Neural crest cell (in vitro differentiated cells): ENCODE results near the gene EDNRB. TPM values are rescaled to one million over a fixed set of nuclear protein-coding genes. Genes with fewer than 3 reads are reported as not detected.
A peak's percentile ranks its signal among the peaks of the same experiment; 100 is the strongest.

Source experiments
- DNase-seq: peaks from one replicate; pipeline ENCODE4 v3.0.0; 2021; ENCODE audit warnings: low read depth, mixed read lengths, low spot score
- H3K27ac Mint-ChIP-seq: one replicate; pipeline ENCODE4 v1.8.0; 2021; ENCODE audit warnings: mild to moderate bottlenecking, mixed read lengths; ENCODE audit not compliant: unreplicated experiment
- H3K27me3 Mint-ChIP-seq: 2 replicates; pipeline ENCODE4 v1.8.0; 2021; ENCODE audit warnings: low read depth, mild to moderate bottlenecking, mixed read lengths
- H3K36me3 Mint-ChIP-seq: 2 replicates; pipeline ENCODE4 v1.8.0; 2021; ENCODE audit warnings: low read depth, mild to moderate bottlenecking, mixed read lengths
- H3K4me1 Mint-ChIP-seq: 2 replicates; pipeline ENCODE4 v1.8.0; 2021; ENCODE audit warnings: mixed read lengths
- H3K4me3 Mint-ChIP-seq: one replicate; pipeline ENCODE4 v1.8.0; 2021; ENCODE audit warnings: mild to moderate bottlenecking, mixed read lengths
- H3K9me3 Mint-ChIP-seq: 2 replicates; pipeline ENCODE4 v1.8.0; 2021; ENCODE audit warnings: mixed read lengths
- total RNA-seq: library from RNA; stranded (reverse); gene quantifications from 2 replicates; pipeline ENCODE4 v1.2.1, GENCODE V29; 2021
- TF ChIP-seq, protein P1 (sequence below): fragments of 200-600 bp; sonication (generic); conservative IDR thresholded peaks from 2 replicates; pipeline ENCODE4 v1.5.0; 2021; ENCODE audit warnings: antibody characterized with exemption, mild to moderate bottlenecking

Gene EDNRB
- total RNA-seq, 1 donor from 2014 or later = 27.9 TPM

DNA sequence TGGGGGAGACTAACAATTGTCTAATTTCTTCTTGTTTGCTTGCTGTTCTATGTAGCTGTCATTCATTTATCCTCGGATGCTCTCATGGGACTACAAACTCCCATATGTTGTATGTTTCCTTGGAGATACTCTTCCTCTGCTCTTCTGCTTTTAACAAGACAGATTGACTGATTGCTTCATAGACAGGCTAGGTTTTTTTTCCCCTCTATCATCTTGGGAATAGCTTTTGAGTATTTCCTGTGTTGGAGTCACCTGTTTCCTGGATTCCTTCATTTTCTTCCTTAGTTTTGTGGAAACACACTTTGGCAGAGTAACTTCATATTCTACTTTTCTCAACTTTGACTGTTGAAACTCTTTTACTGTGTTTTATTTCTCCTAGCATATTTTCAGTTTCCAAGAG lies 27.6 kb downstream of the EDNRB start:
- Mint-ChIP-seq H3K9me3 (peaks cover 13% of the 10 kb centered on the region), H3K4me3 (no peak overlapping the region), H3K4me1 (peaks cover 42% of the 10 kb centered on the region), H3K27me3 (no peaks in the 10 kb centered on the region), H3K27ac (peak overlapping the region; percentile 46), H3K36me3 (peaks cover 6% of the 10 kb centered on the region)
- no peak for DNase-seq
- TF ChIP-seq, protein P1, sequence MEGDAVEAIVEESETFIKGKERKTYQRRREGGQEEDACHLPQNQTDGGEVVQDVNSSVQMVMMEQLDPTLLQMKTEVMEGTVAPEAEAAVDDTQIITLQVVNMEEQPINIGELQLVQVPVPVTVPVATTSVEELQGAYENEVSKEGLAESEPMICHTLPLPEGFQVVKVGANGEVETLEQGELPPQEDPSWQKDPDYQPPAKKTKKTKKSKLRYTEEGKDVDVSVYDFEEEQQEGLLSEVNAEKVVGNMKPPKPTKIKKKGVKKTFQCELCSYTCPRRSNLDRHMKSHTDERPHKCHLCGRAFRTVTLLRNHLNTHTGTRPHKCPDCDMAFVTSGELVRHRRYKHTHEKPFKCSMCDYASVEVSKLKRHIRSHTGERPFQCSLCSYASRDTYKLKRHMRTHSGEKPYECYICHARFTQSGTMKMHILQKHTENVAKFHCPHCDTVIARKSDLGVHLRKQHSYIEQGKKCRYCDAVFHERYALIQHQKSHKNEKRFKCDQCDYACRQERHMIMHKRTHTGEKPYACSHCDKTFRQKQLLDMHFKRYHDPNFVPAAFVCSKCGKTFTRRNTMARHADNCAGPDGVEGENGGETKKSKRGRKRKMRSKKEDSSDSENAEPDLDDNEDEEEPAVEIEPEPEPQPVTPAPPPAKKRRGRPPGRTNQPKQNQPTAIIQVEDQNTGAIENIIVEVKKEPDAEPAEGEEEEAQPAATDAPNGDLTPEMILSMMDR = no peak

- H3K4me1 Mint-ChIP-seq = peaks cover 14% of the 10 kb centered on the region
- H3K36me3 Mint-ChIP-seq = peaks cover 6% of the 10 kb centered on the region
- no peak for DNase-seq
- peaks cover 11% of the 10 kb centered on the region for H3K9me3 Mint-ChIP-seq
- H3K27me3 Mint-ChIP-seq = no peaks in the 10 kb centered on the region
- no peak overlapping the region for H3K4me3 Mint-ChIP-seq
- TF ChIP-seq, protein P1 = no peak
- no peak overlapping the region for H3K27ac Mint-ChIP-seq
Observed at GRCh38 chr13:77883328-77883727, 35.3 kb downstream of the EDNRB start.

GRCh38 chr13:77878190-77878589 lies 40.4 kb downstream of the EDNRB start:
- H3K36me3 Mint-ChIP-seq = peaks cover 4% of the 10 kb centered on the region
- H3K27ac Mint-ChIP-seq = no peak overlapping the region
- peaks cover 2% of the 10 kb centered on the region for H3K9me3 Mint-ChIP-seq
- H3K4me3 Mint-ChIP-seq = no peak overlapping the region
- peaks cover 6% of the 10 kb centered on the region for H3K4me1 Mint-ChIP-seq
- no peaks in the 10 kb centered on the region for H3K27me3 Mint-ChIP-seq
- TF ChIP-seq, protein P1 = no peak
- DNase-seq = no peak

DNA sequence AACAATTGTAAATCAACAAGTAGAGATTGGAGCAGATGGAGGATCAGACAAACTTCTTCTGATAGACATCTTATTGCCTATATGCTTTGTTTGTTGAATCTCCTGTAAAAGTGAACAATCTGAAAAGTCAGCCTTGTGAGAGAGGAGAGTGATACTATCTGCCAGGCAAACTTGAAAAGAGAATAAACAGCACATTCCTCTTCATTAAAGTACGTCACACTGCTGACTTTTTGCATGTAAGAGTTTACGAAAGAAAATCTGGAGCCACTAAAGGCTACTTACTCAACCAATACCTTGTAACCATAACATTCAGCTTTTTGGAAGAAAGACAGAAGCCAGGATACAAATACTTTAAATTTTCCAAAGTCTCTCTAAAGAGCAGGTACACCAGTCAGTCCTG lies 42.5 kb downstream of the EDNRB start:
- Mint-ChIP-seq H3K27me3 (no peaks in the 10 kb centered on the region), H3K27ac (no peak overlapping the region), H3K4me3 (no peak overlapping the region), H3K9me3 (peaks cover 5% of the 10 kb centered on the region), H3K36me3 (peaks cover 8% of the 10 kb centered on the region), H3K4me1 (peaks cover 6% of the 10 kb centered on the region)
- no peak for DNase-seq
- TF ChIP-seq, protein P1 = no peak

GRCh38 chr13:77874406-77874805 lies 44.2 kb downstream of the EDNRB start:
- Mint-ChIP-seq H3K9me3 (peaks cover 5% of the 10 kb centered on the region), H3K4me3 (no peak overlapping the region), H3K36me3 (peaks cover 9% of the 10 kb centered on the region), H3K27me3 (no peaks in the 10 kb centered on the region), H3K27ac (no peak overlapping the region), H3K4me1 (peaks cover 6% of the 10 kb centered on the region)
- no peak for DNase-seq
- TF ChIP-seq, protein P1 = no peak

DNA sequence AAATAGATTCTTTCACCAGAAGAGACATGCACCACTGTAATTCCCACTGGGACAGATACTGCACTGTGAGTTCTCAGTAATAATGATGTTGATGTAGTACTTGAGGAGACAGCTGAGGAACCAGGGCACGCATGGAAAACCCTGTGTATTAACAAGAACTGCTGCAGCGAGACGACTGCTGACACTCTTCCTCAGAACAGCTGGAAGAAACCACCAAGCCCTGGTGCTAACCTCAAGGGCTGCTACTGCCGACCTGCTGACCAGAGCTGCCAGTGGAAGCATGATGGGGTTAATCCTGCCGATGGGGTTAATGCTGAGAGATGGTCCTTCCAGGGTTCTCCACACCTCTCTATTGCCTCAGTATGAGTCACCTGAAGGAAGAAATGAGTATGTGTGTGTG lies 45.6 kb downstream of the EDNRB start:
- Mint-ChIP-seq H3K27ac (peak overlapping the region; percentile 9), H3K36me3 (peaks cover 13% of the 10 kb centered on the region), H3K9me3 (peaks cover 9% of the 10 kb centered on the region), H3K27me3 (no peaks in the 10 kb centered on the region), H3K4me1 (peaks cover 10% of the 10 kb centered on the region), H3K4me3 (no peak overlapping the region)
- TF ChIP-seq, protein P1 = no peak
- no peak for DNase-seq
